Measurements from ENCODE around the gene ARHGAP4.
A peak's percentile ranks its signal among the peaks of the same experiment; 100 is the strongest.

Gene ARHGAP4

DNA sequence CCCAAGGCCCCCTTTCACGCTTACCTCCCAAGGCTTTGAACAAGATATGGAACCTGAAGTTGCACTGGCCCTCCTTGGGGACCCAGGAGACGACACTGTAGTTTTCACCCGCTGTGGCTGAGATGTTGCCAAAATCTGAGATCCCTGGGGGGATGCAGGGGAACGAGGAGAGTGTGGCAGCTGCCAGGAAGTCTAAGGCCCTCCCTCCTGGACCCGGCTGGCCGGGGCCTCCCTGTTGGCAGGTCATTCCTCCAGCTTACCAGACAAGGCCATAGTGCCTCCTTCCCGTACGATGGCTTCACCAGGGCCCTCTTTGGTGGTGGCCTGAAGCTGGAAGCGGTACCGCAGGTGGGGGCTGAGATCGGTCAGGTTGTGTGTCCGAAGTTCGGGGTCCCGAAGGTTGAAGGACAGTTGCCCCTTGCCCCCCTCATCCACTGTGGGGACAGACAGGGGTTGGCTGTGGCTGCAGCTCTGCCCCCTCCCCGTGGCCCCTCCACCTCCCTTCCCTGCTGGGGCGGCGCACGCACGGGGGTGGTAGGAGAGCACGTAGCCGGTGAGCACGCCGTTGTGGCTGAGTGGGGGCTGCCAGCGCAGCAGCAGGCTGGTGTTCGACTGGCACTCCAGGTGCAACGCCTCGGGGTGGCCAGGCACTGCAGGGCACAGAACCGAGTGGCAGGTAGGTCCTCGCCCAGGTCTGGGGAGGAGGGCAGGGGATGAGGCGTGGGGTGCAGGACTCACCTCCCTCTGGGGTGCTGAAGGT, 61.3 kb downstream of the ARHGAP4 start:
- no peak for DNase-seq

DNA sequence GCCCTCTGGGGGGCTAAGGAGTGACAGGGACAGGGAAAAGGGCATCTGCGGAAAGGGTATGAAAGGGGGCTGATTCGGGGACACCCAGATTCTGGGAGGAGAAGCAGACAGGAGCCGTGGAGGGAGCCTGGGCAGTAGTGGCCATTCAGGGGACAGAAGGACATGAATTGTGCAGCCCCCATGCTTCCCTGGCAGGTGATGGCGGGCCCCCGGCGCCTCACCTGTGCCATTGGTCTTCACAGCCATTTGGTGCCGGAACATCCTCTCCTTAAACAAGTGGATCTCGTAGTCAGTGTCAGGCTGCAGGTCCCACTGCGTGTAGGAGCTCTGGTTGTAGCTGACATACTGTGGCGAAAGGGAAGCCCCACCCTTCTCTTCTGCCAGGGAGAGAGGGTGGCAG, 62.0 kb downstream of the ARHGAP4 start:
- no peak for DNase-seq

- no peak for DNase-seq
Measured at GRCh38 chrX:153863251-153863991, 62.6 kb downstream of the ARHGAP4 start.

GRCh38 chrX:153862369-153863250, 63.5 kb downstream of the ARHGAP4 start:
- DNase-seq: peak; percentile 15

DNA sequence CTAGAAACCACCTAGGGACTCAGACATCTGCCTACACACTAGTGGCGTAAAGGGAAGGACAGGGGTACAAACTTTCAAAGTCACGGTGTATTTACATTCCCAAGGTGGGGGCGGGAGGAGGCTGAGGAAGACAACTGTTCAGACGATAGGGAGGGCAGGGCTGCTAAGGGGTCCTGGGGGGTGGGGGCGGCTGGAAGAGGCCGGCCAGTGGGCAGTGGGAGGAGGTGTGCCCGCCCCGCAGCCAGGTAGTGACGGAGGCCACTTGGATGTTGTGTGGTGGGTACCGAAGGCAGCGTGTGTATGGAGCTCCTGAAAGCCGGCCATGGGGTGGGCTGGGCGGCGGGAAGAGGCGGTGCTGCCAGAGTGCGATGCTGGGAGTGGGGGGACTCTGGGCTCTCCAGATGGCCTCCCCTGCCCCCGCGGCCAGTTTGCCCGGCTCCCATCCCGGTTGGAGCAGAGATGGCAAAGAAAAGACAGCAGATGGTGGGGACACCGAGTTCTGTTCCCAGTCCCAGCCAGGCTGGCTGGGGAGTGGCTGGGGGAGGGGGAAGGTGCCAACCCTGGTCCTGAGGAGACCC, 64.2 kb downstream of the ARHGAP4 start:
- DNase-seq: no peak

GRCh38 chrX:153861151-153861550, 64.9 kb downstream of the ARHGAP4 start:
- DNase-seq: no peak
